ACC112 (cell line): ENCODE measurements around the gene NTRK2.

ENCODE experiments used
- H2AFZ ChIP-seq: fragments of 200-600 bp; sonication (generic); one replicate; pipeline ENCODE4 v1.6.0; 2017; ENCODE audit warnings: antibody characterized with exemption, low read length; ENCODE audit not compliant: unreplicated experiment
- H3K27ac ChIP-seq: fragments of 200-600 bp; sonication (generic); 2 replicates; pipeline ENCODE4 v1.5.1; 2014; ENCODE audit warnings: low read depth, mild to moderate bottlenecking, antibody characterized with exemption, low read length, moderate library complexity
- H3K27me3 ChIP-seq: fragments of 200-600 bp; sonication (generic); 2 replicates; pipeline ENCODE4 v1.6.1; 2014; ENCODE audit warnings: mild to moderate bottlenecking, antibody characterized with exemption, low read length, moderate library complexity, mixed read lengths; ENCODE audit not compliant: insufficient read depth
- H3K36me3 ChIP-seq: fragments of 200-600 bp; sonication (generic); 2 replicates; pipeline ENCODE4 v1.6.1; 2016; ENCODE audit warnings: mild to moderate bottlenecking, antibody characterized with exemption, low read length, moderate library complexity, mixed read lengths; ENCODE audit not compliant: insufficient read depth
- H3K4me1 ChIP-seq: fragments of 200-600 bp; sonication (generic); one replicate; pipeline ENCODE4 v1.6.1; 2016; ENCODE audit warnings: low read length, mixed read lengths; ENCODE audit not compliant: insufficient read depth, unreplicated experiment, control insufficient read depth
- H3K4me3 ChIP-seq: fragments of 200-600 bp; sonication (generic); 2 replicates; pipeline ENCODE4 v1.5.1; 2014; ENCODE audit warnings: mild to moderate bottlenecking, low read depth, low read length
- H3K79me2 ChIP-seq: fragments of 200-600 bp; sonication (generic); one replicate; pipeline ENCODE4 v1.6.0; 2016; ENCODE audit warnings: low read length; ENCODE audit not compliant: control insufficient read depth, unreplicated experiment, insufficient read depth

Gene NTRK2

DNA sequence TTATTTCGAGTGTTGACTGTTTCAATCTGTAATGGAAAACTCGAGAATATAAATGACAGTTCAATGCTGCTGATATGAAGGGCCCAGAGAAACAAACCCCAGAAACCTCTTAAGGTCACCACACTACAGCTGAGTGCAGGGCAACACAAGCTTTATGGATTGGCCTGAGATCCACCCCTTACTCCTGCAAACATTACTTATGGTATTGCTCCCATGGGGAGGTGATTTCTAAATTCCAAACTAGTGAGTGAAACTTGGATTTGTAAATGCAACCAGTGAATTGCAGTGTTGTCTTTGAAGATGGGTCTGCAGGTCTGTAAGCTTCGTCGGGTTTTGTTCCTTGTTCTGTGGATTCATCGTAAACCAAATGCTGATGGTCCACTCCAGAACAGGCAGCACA, 85.4 kb downstream of the NTRK2 start:
- H3K27me3 ChIP-seq, result no peaks in the 10 kb centered on the region
- H3K27ac ChIP-seq, result no peak overlapping the region
- no peaks in the 10 kb centered on the region for H3K4me1 ChIP-seq
- no peaks in the 10 kb centered on the region for H3K79me2 ChIP-seq
- no peaks in the 10 kb centered on the region for H3K36me3 ChIP-seq
- no peak overlapping the region for H3K4me3 ChIP-seq
- no peak overlapping the region for H2AFZ ChIP-seq

DNA sequence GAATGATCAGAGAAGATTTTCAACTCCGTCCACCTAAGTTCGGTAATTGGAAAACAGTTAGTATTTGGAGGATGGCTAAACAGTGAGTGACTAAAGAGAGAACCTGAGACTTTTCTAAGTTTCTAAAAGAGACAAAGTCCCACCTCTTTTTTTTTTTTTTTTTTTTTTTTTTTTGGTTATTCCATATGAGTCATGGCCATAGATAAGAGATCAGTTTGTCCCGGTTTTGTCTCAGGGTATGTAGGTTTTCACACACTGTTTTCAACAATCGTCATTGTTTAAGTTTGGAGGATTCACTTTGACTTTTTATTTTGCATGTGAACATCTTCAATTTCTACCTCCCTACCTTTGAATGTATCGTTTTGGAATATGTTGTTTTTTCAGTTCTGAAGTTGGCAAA, 85.9 kb downstream of the NTRK2 start:
- Histone ChIP-seq H3K79me2 (no peaks in the 10 kb centered on the region), H3K36me3 (no peaks in the 10 kb centered on the region), H2AFZ (no peak overlapping the region), H3K27ac (no peak overlapping the region), H3K4me1 (no peaks in the 10 kb centered on the region), H3K4me3 (no peak overlapping the region), H3K27me3 (no peaks in the 10 kb centered on the region)

DNA sequence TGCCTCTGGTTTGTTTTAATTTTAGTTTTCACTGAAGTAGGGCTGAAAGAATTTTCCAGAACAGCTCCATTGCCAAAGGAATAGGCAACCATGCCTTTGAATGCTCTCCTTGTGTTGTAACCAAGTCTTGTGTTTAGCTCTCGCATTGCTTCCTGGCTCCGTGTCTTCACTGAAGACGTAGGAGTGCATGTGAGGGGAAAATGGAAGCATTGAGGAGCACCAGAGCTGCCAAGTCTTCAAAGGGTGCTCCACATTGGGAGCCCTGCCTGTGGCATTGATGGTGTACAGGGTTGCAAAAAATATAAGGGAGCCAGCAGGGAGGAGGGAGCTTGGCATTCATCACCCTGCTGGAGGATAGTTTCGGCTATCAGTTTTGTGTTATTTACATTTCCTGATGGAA, 86.6 kb downstream of the NTRK2 start:
- no peak overlapping the region for H3K27ac ChIP-seq
- no peak overlapping the region for H3K4me3 ChIP-seq
- no peaks in the 10 kb centered on the region for H3K79me2 ChIP-seq
- H2AFZ ChIP-seq, result no peak overlapping the region
- no peaks in the 10 kb centered on the region for H3K27me3 ChIP-seq
- H3K4me1 ChIP-seq, result no peaks in the 10 kb centered on the region
- H3K36me3 ChIP-seq, result no peaks in the 10 kb centered on the region

DNA sequence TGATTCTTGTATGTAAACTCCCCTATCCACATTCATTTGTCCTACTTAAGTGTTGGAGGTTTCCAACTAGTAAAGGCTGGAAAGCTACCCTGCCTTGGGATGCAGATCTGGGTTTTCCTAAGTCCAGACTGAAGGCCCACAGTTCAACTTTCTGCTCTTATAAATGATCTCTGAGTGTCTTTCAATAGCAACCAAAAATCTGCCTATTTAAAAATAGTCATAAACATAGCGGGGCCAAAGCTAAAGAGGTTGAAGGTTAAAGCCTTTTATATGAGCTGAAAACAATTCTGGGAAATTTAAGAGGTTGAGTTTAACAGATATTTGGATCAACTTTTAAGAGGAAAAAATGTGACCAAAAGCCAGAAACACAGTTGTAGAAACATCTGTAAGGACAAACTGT, 87.2 kb downstream of the NTRK2 start:
- no peaks in the 10 kb centered on the region for H3K4me1 ChIP-seq
- no peak overlapping the region for H3K27ac ChIP-seq
- H3K4me3 ChIP-seq, result no peak overlapping the region
- H3K79me2 ChIP-seq, result no peaks in the 10 kb centered on the region
- H3K36me3 ChIP-seq, result no peaks in the 10 kb centered on the region
- no peak overlapping the region for H2AFZ ChIP-seq
- H3K27me3 ChIP-seq, result no peaks in the 10 kb centered on the region

DNA sequence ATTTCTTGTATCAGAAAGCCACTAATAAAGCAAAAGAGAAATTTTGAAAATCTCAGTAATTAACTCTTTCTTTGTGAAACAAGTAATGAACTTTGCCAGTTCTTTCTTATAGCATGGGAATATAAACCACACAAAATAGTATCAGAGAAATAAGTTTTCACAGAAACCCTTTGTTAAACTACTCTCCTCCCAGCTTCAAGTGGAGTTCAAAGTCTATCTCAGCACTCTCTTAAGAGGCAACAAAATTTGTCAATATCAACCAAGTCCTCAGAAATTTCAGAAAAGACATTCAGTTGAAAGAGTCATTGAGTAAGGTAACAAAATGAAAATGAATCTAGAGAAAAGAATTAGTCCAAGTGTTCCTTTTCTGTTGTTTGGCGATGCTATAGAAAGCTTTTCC, 89.3 kb downstream of the NTRK2 start:
- Histone ChIP-seq H3K27ac (no peak overlapping the region), H3K36me3 (no peaks in the 10 kb centered on the region), H3K4me3 (no peak overlapping the region), H3K79me2 (no peaks in the 10 kb centered on the region), H3K4me1 (no peaks in the 10 kb centered on the region), H2AFZ (no peak overlapping the region), H3K27me3 (no peaks in the 10 kb centered on the region)

DNA sequence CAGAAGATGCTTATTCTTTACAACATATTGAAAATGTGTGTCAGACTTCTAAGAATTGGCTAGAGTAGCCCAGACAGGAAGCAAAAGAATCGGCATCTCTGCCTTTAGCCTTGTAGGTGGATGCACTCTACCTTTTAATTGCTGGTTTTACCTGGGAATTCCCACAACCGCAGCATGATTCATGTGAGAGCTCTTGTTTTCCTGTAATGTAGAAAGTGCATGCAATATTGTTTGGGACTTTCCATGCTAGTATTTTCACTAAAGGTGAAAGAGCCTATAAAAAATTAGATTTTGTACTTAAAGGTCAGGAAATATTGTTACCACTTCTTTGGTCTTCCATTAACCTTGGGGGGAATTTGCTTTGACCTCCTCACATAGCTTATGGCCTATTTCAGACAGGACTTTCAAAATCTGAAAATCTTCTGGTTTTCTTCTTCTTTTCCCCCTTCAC, 89.8 kb downstream of the NTRK2 start:
- H3K79me2 ChIP-seq, result no peaks in the 10 kb centered on the region
- no peaks in the 10 kb centered on the region for H3K4me1 ChIP-seq
- no peak overlapping the region for H2AFZ ChIP-seq
- H3K36me3 ChIP-seq, result no peaks in the 10 kb centered on the region
- no peaks in the 10 kb centered on the region for H3K27me3 ChIP-seq
- no peak overlapping the region for H3K27ac ChIP-seq
- no peak overlapping the region for H3K4me3 ChIP-seq

DNA sequence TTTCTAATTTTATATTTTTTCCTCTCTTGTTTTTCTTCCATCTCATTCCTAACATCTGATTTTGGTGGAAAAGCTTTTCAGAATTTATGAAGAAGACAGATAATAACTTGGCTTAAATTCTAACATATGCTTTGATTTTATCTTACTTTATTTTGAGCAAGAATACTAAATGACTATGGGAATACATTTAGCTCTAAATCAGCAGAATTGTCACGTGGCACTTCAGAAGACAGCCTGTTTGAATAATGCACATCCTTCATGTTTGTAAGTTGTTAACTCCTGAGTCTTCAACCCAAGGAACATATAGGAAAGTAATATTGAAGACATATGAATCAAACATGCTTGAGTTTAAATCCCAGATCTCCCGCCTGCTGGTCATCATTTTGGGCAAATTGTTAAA, 90.3 kb downstream of the NTRK2 start:
- no peak overlapping the region for H3K4me3 ChIP-seq

DNA sequence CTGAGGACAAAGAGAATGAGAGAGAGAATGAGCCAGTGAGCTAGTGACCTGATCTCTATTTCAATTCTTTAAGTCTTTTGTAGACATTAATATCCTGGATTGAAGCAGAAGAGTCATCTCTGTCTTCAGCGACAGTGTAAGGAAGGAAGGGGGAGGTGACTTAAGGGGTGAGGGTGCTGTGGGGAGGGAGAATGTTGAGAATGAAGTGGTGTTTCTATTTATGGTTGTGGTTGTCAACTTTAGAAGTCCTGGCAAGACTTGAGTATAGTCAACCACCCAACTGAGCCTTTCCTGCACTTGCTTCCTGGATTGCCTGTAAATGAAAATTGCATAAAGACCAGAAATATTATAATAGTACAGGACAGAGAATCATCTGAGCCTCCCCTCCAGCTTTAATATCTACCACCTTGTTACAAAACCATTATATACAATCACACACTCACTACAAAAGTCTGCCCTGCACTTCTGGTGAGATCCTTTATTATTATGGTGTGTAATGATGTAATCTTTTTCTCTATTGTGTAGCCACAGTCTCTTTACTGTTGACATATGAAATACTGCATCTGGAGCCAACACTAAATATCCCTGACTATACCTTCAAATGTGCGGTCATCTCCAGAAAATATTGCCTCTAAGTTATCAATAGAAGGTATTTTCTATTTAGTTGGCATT, 91.7 kb downstream of the NTRK2 start:
- no peak overlapping the region for H3K4me3 ChIP-seq
- H3K36me3 ChIP-seq, result no peaks in the 10 kb centered on the region
- no peaks in the 10 kb centered on the region for H3K4me1 ChIP-seq
- H3K27ac ChIP-seq, result no peak overlapping the region
- H3K27me3 ChIP-seq, result no peaks in the 10 kb centered on the region
- no peaks in the 10 kb centered on the region for H3K79me2 ChIP-seq
- no peak overlapping the region for H2AFZ ChIP-seq

More for the DNA sequence above, 90.3 kb downstream of the NTRK2 start:
- H3K36me3 ChIP-seq, result no peaks in the 10 kb centered on the region
- H3K4me1 ChIP-seq, result no peaks in the 10 kb centered on the region
- H3K27ac ChIP-seq, result no peak overlapping the region
- no peak overlapping the region for H2AFZ ChIP-seq
- H3K27me3 ChIP-seq, result no peaks in the 10 kb centered on the region
- no peaks in the 10 kb centered on the region for H3K79me2 ChIP-seq

DNA sequence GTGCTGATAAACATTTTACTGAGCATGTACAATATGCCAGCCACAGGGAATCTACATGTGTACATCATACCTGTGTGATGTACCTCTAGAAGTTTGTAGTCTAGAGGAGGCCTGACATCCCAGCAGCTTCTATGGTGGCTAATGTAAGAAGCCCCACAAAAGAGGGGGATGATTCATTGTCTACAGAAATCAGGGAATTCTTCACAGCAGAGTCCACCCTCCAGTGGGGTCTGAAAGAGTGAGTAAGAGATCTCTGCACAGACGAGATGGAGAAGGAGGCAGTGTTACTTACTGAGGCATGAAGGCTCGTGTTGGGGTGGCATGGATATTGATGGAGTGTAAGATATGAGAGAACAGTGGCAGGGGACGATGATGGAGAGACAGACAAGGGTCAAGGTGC, 103.0 kb downstream of the NTRK2 start:
- Histone ChIP-seq H3K79me2 (no peaks in the 10 kb centered on the region), H3K4me3 (no peak overlapping the region), H3K36me3 (no peaks in the 10 kb centered on the region), H3K27me3 (no peaks in the 10 kb centered on the region), H3K27ac (no peak overlapping the region), H3K4me1 (no peaks in the 10 kb centered on the region), H2AFZ (no peak overlapping the region)

DNA sequence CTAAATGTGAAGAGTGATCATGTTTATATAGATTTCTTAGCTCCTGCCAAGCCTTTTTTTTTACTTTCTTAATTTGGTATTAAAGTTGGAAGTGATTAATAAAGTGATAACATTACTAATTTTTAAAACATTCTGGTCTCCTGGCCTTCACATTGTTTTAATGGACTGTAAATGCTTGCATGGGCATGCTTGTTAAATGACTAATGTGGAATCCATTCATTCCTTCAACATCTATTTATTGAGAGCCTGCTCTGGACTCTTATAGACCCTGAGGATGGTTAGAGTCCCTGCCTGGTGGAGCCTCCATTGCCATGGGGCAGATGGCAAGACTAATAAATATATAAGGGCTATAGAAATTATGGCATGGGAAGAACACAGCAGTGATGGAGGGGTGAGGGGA, 103.5 kb downstream of the NTRK2 start:
- Histone ChIP-seq H3K4me1 (no peaks in the 10 kb centered on the region), H3K36me3 (no peaks in the 10 kb centered on the region), H3K4me3 (no peak overlapping the region), H2AFZ (no peak overlapping the region), H3K27ac (no peak overlapping the region), H3K79me2 (no peaks in the 10 kb centered on the region), H3K27me3 (no peaks in the 10 kb centered on the region)

DNA sequence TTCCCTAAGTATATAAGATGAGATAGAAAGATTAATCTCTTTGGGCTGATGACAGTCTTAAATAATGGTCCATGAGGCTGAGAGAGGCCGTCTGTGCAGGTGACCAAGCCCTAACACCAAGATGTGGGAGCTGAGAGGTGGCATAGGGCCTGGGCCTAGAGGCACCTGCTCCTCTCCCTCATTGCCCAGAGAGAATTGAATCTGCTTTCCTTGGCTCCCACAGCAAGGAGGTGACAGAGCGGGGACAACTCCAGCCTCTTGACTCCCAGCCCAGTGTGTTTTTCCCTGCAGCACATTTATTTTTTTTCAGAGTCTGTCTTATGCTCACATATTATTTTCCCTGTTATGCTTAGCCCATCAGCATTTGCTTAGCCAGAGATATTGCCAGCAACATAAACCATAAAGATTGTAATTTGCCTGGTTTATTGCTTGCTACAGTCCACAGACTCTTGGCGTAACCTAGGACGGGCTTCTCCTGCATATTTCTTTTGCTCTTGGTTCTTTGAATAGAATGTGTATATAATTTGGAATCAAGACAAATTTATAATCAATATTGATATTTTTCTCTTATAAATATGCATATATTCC, 105.6 kb downstream of the NTRK2 start:
- Histone ChIP-seq H3K27ac (no peak overlapping the region), H3K79me2 (no peaks in the 10 kb centered on the region), H3K27me3 (no peaks in the 10 kb centered on the region), H3K4me3 (no peak overlapping the region), H2AFZ (no peak overlapping the region), H3K4me1 (no peaks in the 10 kb centered on the region), H3K36me3 (no peaks in the 10 kb centered on the region)
